ENCODE data around the gene NXPH1. TPM values are rescaled to one million over a fixed set of nuclear protein-coding genes. Genes with fewer than 3 reads are reported as not detected.

The NXPH1 gene
- polyA plus RNA-seq, 1 of the 3 experiments (the other 2 are of a cell fraction) = not detected

GRCh38 chr7:8507566-8507965 is 74.2 kb downstream of the NXPH1 start:
- Histone ChIP-seq H3K36me3 (replicated peaks in 1 of 2; ENCODE audit: control insufficient read depth in 1 of 2, insufficient read depth in 2 of 2, low read length in 1 of 2) (no peaks in the 10 kb centered on the region), H3K27me3 (ENCODE audit: insufficient read depth) (no peaks in the 10 kb centered on the region), H3F3A (replicated peaks; ENCODE audit: insufficient read depth) (no peaks in the 10 kb centered on the region), H3K4me3 (ENCODE audit: low read depth in 2 of 2, low read length in 1 of 2) (no peak overlapping the region), H3K27ac (ENCODE audit: low read depth in 2 of 2, low read length in 1 of 2) (no peak overlapping the region), H3K4me1 (ENCODE audit: control insufficient read depth in 1 of 2, insufficient read depth in 2 of 2, low read depth in 1 of 2, low read length in 1 of 2) (peaks cover 0 to 21% of the 10 kb centered on the region in 2 experiments; a peak in 2 of 4 replicates), H3K9ac (no peak overlapping the region), H2AFZ (ENCODE audit: low read depth) (no peak overlapping the region), H3K9me3 (no peaks in the 10 kb centered on the region; the same call in 1 of the 2 replicates), H3K9me2 (no peaks in the 10 kb centered on the region), H3K4me2 (no peak overlapping the region), H4K20me1 (ENCODE audit: insufficient read depth) (no peaks in the 10 kb centered on the region), H3K79me2 (ENCODE audit: insufficient read depth) (no peaks in the 10 kb centered on the region)
- 21% methylated on average over 2 of the region's 2 CpGs for WGBS (ENCODE audit: low lambda C conversion rate)
- no peak for DNase-seq
- ChIA-PET POLR2A (no interaction called here), CTCF (interaction anchor here (0.8 to 3.5 kb wide), 11 partner anchors 8 to 171 kb away, joined by 3 to 13 read pairs (median 4); partner anchors contain the start of gene NXPH1)
- TF ChIP-seq GATA2 (CRISPR knock-in tag; IDR thresholded peaks at IDR 0.05) = peak; percentile 52
- TF ChIP-seq GABPA (IDR thresholded peaks at IDR 0.05; ENCODE audit: low read depth) = no peak

- CTCF ChIA-PET = interaction anchor here (0.6 to 3.5 kb wide), 5 partner anchors 9 to 31 kb away, joined by 3 to 13 read pairs (median 4); no protein-coding TSS in a partner anchor
Observed at GRCh38 chr7:8509621-8510020, 76.2 kb downstream of the NXPH1 start.

More at GRCh38 chr7:8509621-8510020, 76.2 kb downstream of the NXPH1 start:
- H3K4me2 ChIP-seq = no peak overlapping the region
- H4K20me1 ChIP-seq (ENCODE audit: insufficient read depth) = no peaks in the 10 kb centered on the region
- H3K36me3 ChIP-seq (replicated peaks in 1 of 2; ENCODE audit: control insufficient read depth in 1 of 2, insufficient read depth in 2 of 2, low read length in 1 of 2) = no peaks in the 10 kb centered on the region
- POLR2A ChIA-PET = no interaction called here
- no peaks in the 10 kb centered on the region for H3K79me2 ChIP-seq (ENCODE audit: insufficient read depth)
- no peaks in the 10 kb centered on the region for H3K27me3 ChIP-seq (ENCODE audit: insufficient read depth)
- peaks cover 0 to 21% of the 10 kb centered on the region in 2 experiments; a peak in 2 of 4 replicates for H3K4me1 ChIP-seq (ENCODE audit: control insufficient read depth in 1 of 2, insufficient read depth in 2 of 2, low read depth in 1 of 2, low read length in 1 of 2)
- no peaks in the 10 kb centered on the region for H3K9me2 ChIP-seq
- no peak overlapping the region for H3K9ac ChIP-seq
- H3F3A ChIP-seq (replicated peaks; ENCODE audit: insufficient read depth) = no peaks in the 10 kb centered on the region
- WGBS (ENCODE audit: low lambda C conversion rate) = 41% methylated on average over 1 of the region's 1 CpG
- H3K27ac ChIP-seq (ENCODE audit: low read depth in 2 of 2, low read length in 1 of 2) = no peak overlapping the region
- H3K9me3 ChIP-seq = no peaks in the 10 kb centered on the region; the same call in 1 of the 2 replicates
- TF ChIP-seq EZH2phosphoT487 (IDR thresholded peaks at IDR 0.05; ENCODE audit: borderline replicate concordance, low read depth) = no peak
- no peak for TF ChIP-seq YY1 (IDR thresholded peaks at IDR 0.05; ENCODE audit: low read depth)
- TF ChIP-seq TEAD4 (IDR thresholded peaks at IDR 0.05; ENCODE audit: borderline replicate concordance, insufficient read depth) = no peak
- no peak for TF ChIP-seq IRF3 (IDR thresholded peaks at IDR 0.05; ENCODE audit: low read depth, low read length)
- TF ChIP-seq USF2 (IDR thresholded peaks at IDR 0.05; ENCODE audit: borderline replicate concordance, low read depth, low read length) = no peak
- no peak for TF ChIP-seq USF1 (IDR thresholded peaks at IDR 0.05; ENCODE audit: borderline replicate concordance, low read depth)
- TF ChIP-seq PBX3 (IDR thresholded peaks at IDR 0.05) = no peak
- no peak for TF ChIP-seq MAX (IDR thresholded peaks at IDR 0.05; ENCODE audit: low read depth)
- no peak for TF ChIP-seq TAF1 (IDR thresholded peaks at IDR 0.05; ENCODE audit: borderline replicate concordance, low read depth, low read length)
- TF ChIP-seq RCOR1 (IDR thresholded peaks at IDR 0.05; ENCODE audit: low read length) = no peak
- TF ChIP-seq CTCF (IDR thresholded peaks at IDR 0.05) = no peak
- TF ChIP-seq EP300 (IDR thresholded peaks at IDR 0.05; ENCODE audit: borderline replicate concordance in 1 of 2, low read depth in 1 of 2, low read length in 1 of 2) = no peak
- TF ChIP-seq MXI1 (IDR thresholded peaks at IDR 0.05; ENCODE audit: low read depth, low read length) = no peak
- no peak for TF ChIP-seq RFX5 (IDR thresholded peaks at IDR 0.05; ENCODE audit: low read length)
- no peak for TF ChIP-seq SIN3A (IDR thresholded peaks at IDR 0.05; ENCODE audit: borderline replicate concordance, low read depth, low read length)
- H3K4me3 ChIP-seq (ENCODE audit: low read depth in 2 of 2, low read length in 1 of 2) = no peak overlapping the region
- no peak for DNase-seq
- no peak overlapping the region for H2AFZ ChIP-seq (ENCODE audit: low read depth)

Data from SK-N-SH (cell line).